ENCODE results near the gene TINAGL1.

TINAGL1 gene

DNA sequence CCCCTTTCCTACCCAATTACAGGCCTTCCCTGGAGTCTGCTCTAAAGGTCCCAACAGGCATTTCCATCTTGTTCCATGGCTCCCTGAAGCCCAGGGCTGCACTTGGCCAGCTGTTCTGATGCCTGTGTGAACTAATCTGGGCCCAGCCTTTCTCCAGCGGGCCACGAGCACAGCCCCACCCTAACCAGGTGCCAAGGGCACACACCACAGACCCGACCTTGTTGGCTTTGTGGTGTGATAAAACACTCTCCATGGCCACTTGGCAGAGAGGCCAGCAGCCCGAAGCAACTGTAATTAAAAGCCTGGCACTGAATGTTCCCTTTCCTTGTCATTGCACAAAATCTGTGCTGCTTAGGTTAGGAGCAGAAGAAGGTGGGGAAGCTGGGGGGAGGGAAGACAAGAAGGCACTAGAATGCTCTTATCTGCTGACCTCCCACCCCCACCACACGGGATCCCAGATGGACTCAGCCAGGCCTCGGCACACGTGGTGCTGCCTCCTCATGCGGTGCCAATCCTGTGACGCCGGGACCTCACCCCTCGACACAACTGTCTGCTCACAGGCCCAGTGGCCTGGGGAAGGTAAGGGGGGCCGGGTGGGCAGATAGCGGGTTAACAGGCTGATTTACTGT is 51.1 kb downstream of the TINAGL1 start:
- no peak for DNase-seq (ENCODE audit: low read depth in 2 of 2)

DNA sequence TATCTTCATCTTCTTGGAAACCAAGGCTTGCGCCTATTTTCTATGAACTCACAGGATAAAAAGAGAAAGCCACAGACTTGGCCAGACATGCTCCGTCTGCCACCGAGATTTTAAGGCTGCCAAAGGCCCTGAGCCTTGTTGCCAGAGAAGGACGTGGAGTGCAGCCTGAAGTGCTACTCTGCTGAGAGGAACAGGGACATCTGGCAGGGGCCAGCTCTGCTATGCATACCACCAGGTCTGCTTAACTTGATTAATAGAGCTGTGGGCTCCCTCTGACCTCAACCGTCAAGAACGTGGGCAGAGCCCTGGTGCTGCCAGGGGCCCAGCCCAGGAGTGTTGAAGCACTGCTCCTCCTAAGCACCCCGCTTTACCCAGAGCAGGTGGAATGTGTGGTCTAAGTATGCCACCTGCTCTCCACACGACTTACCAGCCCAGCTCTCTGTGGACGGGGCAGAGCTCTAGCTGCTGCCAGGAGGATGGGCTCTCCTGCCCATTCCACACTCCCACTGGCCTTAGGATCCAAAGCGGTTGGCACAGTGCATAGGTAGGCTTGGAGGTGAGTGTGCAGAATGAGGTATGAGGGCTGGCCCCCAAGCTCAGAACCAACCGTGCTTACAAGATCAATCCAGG is 51.7 kb downstream of the TINAGL1 start:
- no peak for DNase-seq (ENCODE audit: low read depth in 2 of 2)

DNA sequence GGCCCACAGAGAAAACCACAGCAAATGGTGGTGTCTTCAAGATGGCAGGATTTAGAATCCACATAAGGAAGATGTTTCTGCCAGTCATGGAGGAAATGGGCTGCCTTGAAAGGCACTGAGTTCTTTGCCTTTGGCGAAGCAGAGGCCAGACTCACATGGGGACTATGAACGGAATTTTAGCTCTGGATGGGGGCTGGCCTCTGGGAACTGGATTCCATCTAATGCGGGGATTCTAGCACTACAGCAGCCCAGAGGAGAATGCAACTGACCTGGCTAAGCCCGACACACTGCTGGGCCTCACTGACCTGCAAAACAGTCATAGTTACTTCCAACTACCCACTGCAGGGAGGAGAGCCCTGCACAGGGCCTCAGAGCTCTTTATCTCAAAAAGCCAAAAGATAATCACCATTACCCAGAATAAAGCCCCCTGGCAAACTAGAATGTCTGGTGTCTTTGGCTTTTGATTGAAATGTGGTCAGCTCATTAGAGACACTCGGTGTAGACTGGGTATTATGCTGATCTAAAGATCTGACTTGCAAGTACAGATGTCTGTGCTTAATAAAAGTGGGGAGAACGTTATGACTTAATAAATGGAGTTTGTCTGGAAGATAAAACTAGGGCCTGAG is 52.7 kb downstream of the TINAGL1 start:
- DNase-seq (ENCODE audit: low read depth in 2 of 2), result no peak

DNA sequence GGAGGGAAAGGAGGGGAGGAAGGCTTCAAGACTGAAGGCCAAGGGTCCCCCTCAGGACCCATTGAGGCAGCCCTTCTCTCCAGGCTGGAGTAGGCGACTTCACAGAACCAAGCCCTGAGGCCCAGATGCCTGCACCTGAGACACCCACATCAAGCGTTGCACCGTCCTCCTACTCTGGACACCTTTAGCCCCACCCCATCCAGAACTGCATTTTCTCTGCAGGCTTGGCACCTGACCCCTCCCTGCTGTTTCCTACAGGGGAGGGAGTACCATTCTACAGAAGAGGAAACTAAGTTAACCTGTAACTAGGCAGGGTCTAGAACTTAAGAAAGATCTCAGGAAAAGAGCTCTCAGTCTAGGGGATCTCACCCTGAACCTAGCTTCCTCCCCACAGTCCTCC is 56.3 kb downstream of the TINAGL1 start:
- DNase-seq (ENCODE audit: low read depth in 2 of 2), result no peak

DNA sequence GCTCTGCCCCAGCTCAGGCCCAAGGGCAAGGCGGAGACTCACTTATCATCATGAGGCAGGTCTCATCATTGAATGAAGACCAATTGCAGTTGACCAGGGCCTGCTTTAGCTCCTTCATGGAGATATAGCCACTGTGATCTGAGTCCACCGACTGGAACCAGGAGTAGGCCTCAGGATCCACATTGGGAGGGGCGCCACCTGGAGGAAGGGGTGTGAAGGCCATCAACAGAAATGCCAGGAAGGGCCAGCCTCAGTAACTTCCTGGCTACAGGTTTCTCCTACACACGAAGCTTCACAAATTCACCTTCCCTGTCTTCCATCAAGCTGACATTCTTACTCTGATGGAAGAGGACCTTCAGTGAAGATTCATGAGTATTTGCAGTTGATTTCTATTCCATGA is 56.8 kb downstream of the TINAGL1 start:
- peak in 1 of 2 donors; percentile 34 for DNase-seq (ENCODE audit: low read depth in 2 of 2)

All from stimulated activated CD4-positive, alpha-beta T cell treated with anti-CD3 and anti-CD28 coated beads, Interleukin-4, amount 100 ng/mL, for 48 hours (primary cell).